HG02973 (cell line): ENCODE measurements around the gene LRRC4C.
"Not testable (repeated sequence)": the region's sequence is repeated elsewhere in the genome, so short reads cannot be mapped to it uniquely, and the experiment has no call there.

Experiments
- ATAC-seq: cut with Tn5 transposase; IDR thresholded peaks from one replicate; pipeline ENCODE4 v1.9.1; 2021; ENCODE audit warnings: moderate library complexity; ENCODE audit not compliant: unreplicated experiment

LRRC4C gene

GRCh38 chr11:40537734-40538133 lies 921.7 kb downstream of the LRRC4C start:
- ATAC-seq = no peak

GRCh38 chr11:40522080-40522479 lies 937.4 kb downstream of the LRRC4C start:
- ATAC-seq = not testable (repeated sequence)

GRCh38 chr11:40517122-40517521 lies 942.3 kb downstream of the LRRC4C start:
- no peak for ATAC-seq

- no peak for ATAC-seq
Measured at GRCh38 chr11:40514124-40514523, 945.3 kb downstream of the LRRC4C start.

- no peak for ATAC-seq
Measured at GRCh38 chr11:40513281-40513680, 946.2 kb downstream of the LRRC4C start.

GRCh38 chr11:40508303-40508702 lies 951.1 kb downstream of the LRRC4C start:
- ATAC-seq = no peak

GRCh38 chr11:40506226-40506625 lies 953.2 kb downstream of the LRRC4C start:
- no peak for ATAC-seq

- ATAC-seq = no peak
Measured at GRCh38 chr11:40491341-40491740, 968.1 kb downstream of the LRRC4C start.

- ATAC-seq = no peak
Measured at GRCh38 chr11:40467771-40468170, 991.7 kb downstream of the LRRC4C start.

GRCh38 chr11:40445391-40445790 lies 1014.1 kb downstream of the LRRC4C start:
- no peak for ATAC-seq

GRCh38 chr11:40444151-40444550 lies 1015.3 kb downstream of the LRRC4C start:
- ATAC-seq = no peak

- no peak for ATAC-seq
Measured at GRCh38 chr11:40435344-40435743, 1024.1 kb downstream of the LRRC4C start.

- ATAC-seq = no peak
Measured at GRCh38 chr11:40434926-40435325, 1024.5 kb downstream of the LRRC4C start.

GRCh38 chr11:40432358-40432757 lies 1027.1 kb downstream of the LRRC4C start:
- no peak for ATAC-seq

- ATAC-seq = no peak
Measured at GRCh38 chr11:40425168-40425567, 1034.3 kb downstream of the LRRC4C start.

- no peak for ATAC-seq
Measured at GRCh38 chr11:40421208-40421981, 1038.1 kb downstream of the LRRC4C start.

GRCh38 chr11:40417627-40418026 lies 1041.8 kb downstream of the LRRC4C start:
- no peak for ATAC-seq

GRCh38 chr11:40407355-40407754 lies 1052.1 kb downstream of the LRRC4C start:
- ATAC-seq = no peak

GRCh38 chr11:40405614-40406013 lies 1053.8 kb downstream of the LRRC4C start:
- no peak for ATAC-seq

GRCh38 chr11:40403321-40403720 lies 1056.1 kb downstream of the LRRC4C start:
- no peak for ATAC-seq

GRCh38 chr11:40401132-40401853 lies 1058.2 kb downstream of the LRRC4C start:
- ATAC-seq = no peak

- no peak for ATAC-seq
Measured at GRCh38 chr11:40397141-40397540, 1062.3 kb downstream of the LRRC4C start.
